ENCODE measurements around the gene NSD2.

Gene NSD2

GRCh38 chr4:1983053-1983845, 112.1 kb downstream of the NSD2 start:
- TF ChIP-seq CTCF (IDR thresholded peaks at IDR 0.05; ENCODE audit: unreplicated experiment in 3 of 3) = no peak
- H3K27ac Mint-ChIP-seq = no peak overlapping the region
- no peaks in the 10 kb centered on the region for H3K9me3 Mint-ChIP-seq
- H3K27me3 Mint-ChIP-seq (ENCODE audit: low read depth) = no peaks in the 10 kb centered on the region
- no peak overlapping the region for H3K4me3 Mint-ChIP-seq
- H3K36me3 Mint-ChIP-seq (ENCODE audit: low read depth) = peaks cover 44% of the 10 kb centered on the region
- peaks cover 5% of the 10 kb centered on the region for H3K4me1 Mint-ChIP-seq

GRCh38 chr4:1983846-1984405, 112.7 kb downstream of the NSD2 start:
- H3K27ac Mint-ChIP-seq = no peak overlapping the region
- peaks cover 5% of the 10 kb centered on the region for H3K4me1 Mint-ChIP-seq
- no peaks in the 10 kb centered on the region for H3K27me3 Mint-ChIP-seq (ENCODE audit: low read depth)
- no peak overlapping the region for H3K4me3 Mint-ChIP-seq
- no peaks in the 10 kb centered on the region for H3K9me3 Mint-ChIP-seq
- no peak for TF ChIP-seq CTCF (IDR thresholded peaks at IDR 0.05; ENCODE audit: unreplicated experiment in 3 of 3)
- peaks cover 43% of the 10 kb centered on the region for H3K36me3 Mint-ChIP-seq (ENCODE audit: low read depth)

- no peak for TF ChIP-seq CTCF (IDR thresholded peaks at IDR 0.05; ENCODE audit: unreplicated experiment in 3 of 3)
- Mint-ChIP-seq H3K9me3 (no peaks in the 10 kb centered on the region), H3K36me3 (ENCODE audit: low read depth) (peaks cover 37% of the 10 kb centered on the region), H3K27ac (no peak overlapping the region), H3K4me1 (peaks cover 5% of the 10 kb centered on the region), H3K27me3 (ENCODE audit: low read depth) (no peaks in the 10 kb centered on the region), H3K4me3 (no peak overlapping the region)
Measured at GRCh38 chr4:1984406-1985191, 113.4 kb downstream of the NSD2 start.

GRCh38 chr4:1985294-1985693, 114.1 kb downstream of the NSD2 start:
- H3K27me3 Mint-ChIP-seq (ENCODE audit: low read depth) = no peaks in the 10 kb centered on the region
- H3K9me3 Mint-ChIP-seq = no peaks in the 10 kb centered on the region
- no peak overlapping the region for H3K4me3 Mint-ChIP-seq
- peaks cover under 1% of the 10 kb centered on the region for H3K4me1 Mint-ChIP-seq
- no peak overlapping the region for H3K27ac Mint-ChIP-seq
- peaks cover 38% of the 10 kb centered on the region for H3K36me3 Mint-ChIP-seq (ENCODE audit: low read depth)
- no peak for TF ChIP-seq CTCF (IDR thresholded peaks at IDR 0.05; ENCODE audit: unreplicated experiment in 3 of 3)

GRCh38 chr4:1985780-1986577, 114.8 kb downstream of the NSD2 start:
- Mint-ChIP-seq H3K4me3 (no peak overlapping the region), H3K27me3 (ENCODE audit: low read depth) (no peaks in the 10 kb centered on the region), H3K27ac (no peak overlapping the region), H3K9me3 (no peaks in the 10 kb centered on the region), H3K4me1 (no peaks in the 10 kb centered on the region), H3K36me3 (ENCODE audit: low read depth) (peaks cover 40% of the 10 kb centered on the region)
- TF ChIP-seq CTCF (IDR thresholded peaks at IDR 0.05; ENCODE audit: unreplicated experiment in 3 of 3) = no peak
